ENCODE measurements around the gene SUMF1. TPM values are rescaled to one million over a fixed set of nuclear protein-coding genes. Genes with fewer than 3 reads are reported as not detected.

Gene SUMF1
- total RNA-seq, 2 experiments from 2014 or later = 6.4 to 6.6 TPM

- POLR2A ChIA-PET = interaction anchor here (1.1 to 6.9 kb wide), 2 partner anchors 7 to 9 kb away, joined by 3 to 73 read pairs; partner anchors contain the start of gene ITPR1
- Mint-ChIP-seq H3K27ac (no peak overlapping the region), H3K4me1 (ENCODE audit: low read depth) (peaks cover 46% of the 10 kb centered on the region), H3K4me3 (no peak overlapping the region), H3K27me3 (no peaks in the 10 kb centered on the region), H3K36me3 (ENCODE audit: low read depth) (peaks cover 28% of the 10 kb centered on the region), H3K9me3 (no peaks in the 10 kb centered on the region)
- no peak for DNase-seq
- ATAC-seq = no peak
- intact Hi-C loops (cut with micrococcal nuclease) = no loop called here
- CTCF ChIA-PET = interaction anchor here (1.0 to 2.2 kb wide), 3 partner anchors 15 to 151 kb away, joined by 3 to 6 read pairs (median 3); no protein-coding TSS in a partner anchor
- TF ChIP-seq, protein P1, sequence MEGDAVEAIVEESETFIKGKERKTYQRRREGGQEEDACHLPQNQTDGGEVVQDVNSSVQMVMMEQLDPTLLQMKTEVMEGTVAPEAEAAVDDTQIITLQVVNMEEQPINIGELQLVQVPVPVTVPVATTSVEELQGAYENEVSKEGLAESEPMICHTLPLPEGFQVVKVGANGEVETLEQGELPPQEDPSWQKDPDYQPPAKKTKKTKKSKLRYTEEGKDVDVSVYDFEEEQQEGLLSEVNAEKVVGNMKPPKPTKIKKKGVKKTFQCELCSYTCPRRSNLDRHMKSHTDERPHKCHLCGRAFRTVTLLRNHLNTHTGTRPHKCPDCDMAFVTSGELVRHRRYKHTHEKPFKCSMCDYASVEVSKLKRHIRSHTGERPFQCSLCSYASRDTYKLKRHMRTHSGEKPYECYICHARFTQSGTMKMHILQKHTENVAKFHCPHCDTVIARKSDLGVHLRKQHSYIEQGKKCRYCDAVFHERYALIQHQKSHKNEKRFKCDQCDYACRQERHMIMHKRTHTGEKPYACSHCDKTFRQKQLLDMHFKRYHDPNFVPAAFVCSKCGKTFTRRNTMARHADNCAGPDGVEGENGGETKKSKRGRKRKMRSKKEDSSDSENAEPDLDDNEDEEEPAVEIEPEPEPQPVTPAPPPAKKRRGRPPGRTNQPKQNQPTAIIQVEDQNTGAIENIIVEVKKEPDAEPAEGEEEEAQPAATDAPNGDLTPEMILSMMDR (IDR thresholded peaks at IDR 0.05) = no peak
Measured at GRCh38 chr3:4501437-4501836, 34.4 kb upstream of the SUMF1 start.

DNA sequence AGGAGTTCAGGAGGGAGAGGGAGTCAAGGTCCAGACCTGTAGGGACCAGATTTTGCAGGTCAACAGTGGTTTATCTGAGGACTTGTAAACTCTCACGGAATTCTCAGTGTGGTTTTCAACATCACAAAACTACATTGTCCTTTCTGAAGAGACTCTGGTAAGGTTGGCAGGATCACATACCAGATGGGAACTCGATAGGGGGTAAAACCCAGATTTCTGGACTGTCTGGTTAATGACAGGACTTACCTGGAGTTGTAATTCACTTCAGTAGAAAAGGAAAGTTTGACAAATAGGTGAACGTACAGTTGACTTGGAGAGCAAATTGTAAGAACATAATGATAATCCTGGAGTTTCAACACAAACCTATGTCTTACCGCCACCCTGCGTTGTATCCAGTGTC is 31.4 kb upstream of the SUMF1 start:
- no peaks in the 10 kb centered on the region for H3K9me3 Mint-ChIP-seq
- H3K4me3 Mint-ChIP-seq = no peak overlapping the region
- TF ChIP-seq, protein P1 (IDR thresholded peaks at IDR 0.05) = no peak
- POLR2A ChIA-PET = no interaction called here
- CTCF ChIA-PET = no interaction called here
- no peak for DNase-seq
- H3K27ac Mint-ChIP-seq = no peak overlapping the region
- peaks cover 47% of the 10 kb centered on the region for H3K36me3 Mint-ChIP-seq (ENCODE audit: low read depth)
- H3K27me3 Mint-ChIP-seq = no peaks in the 10 kb centered on the region
- H3K4me1 Mint-ChIP-seq (ENCODE audit: low read depth) = peaks cover 39% of the 10 kb centered on the region
- intact Hi-C loops (cut with micrococcal nuclease) = no loop called here
- ATAC-seq = no peak

DNA sequence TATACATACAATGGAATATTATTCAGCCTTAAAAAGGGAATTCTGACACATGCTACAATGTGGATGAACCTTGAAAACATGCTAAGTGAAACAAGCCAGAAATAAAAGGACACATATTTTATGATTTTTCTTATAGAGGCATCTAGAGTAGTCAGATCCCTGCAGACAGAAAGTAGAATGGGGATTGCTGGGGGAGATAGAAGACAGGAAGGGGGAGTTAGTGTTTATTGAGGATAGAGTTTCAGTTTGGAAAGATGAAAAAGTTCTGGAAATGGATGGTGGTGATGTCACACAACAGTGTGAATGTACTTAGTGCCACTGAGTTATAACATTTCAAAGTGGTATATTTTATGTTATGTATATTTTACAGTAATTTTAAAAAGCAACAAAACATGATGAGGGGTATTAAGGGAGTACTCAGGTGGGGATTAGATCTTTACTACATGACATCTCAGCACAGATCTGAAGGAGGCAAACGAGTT is 30.8 kb upstream of the SUMF1 start:
- peaks cover 34% of the 10 kb centered on the region for H3K4me1 Mint-ChIP-seq (ENCODE audit: low read depth)
- H3K27me3 Mint-ChIP-seq = no peaks in the 10 kb centered on the region
- ChIA-PET POLR2A (no interaction called here), CTCF (no interaction called here)
- no peaks in the 10 kb centered on the region for H3K9me3 Mint-ChIP-seq
- intact Hi-C loops (cut with micrococcal nuclease) = no loop called here
- no peak overlapping the region for H3K4me3 Mint-ChIP-seq
- no peak overlapping the region for H3K27ac Mint-ChIP-seq
- TF ChIP-seq, protein P1 (IDR thresholded peaks at IDR 0.05) = no peak
- no peak for DNase-seq
- H3K36me3 Mint-ChIP-seq (ENCODE audit: low read depth) = peaks cover 44% of the 10 kb centered on the region
- ATAC-seq = no peak

GRCh38 chr3:4497005-4497692 is 30.1 kb upstream of the SUMF1 start:
- no peak overlapping the region for H3K4me3 Mint-ChIP-seq
- POLR2A ChIA-PET = interaction anchor here (5.3 to 5.6 kb wide), 2 partner anchors 8 to 29 kb away, joined by 48 to 73 read pairs; partner anchors contain the start of gene SUMF1

More at GRCh38 chr3:4497005-4497692, 30.1 kb upstream of the SUMF1 start:
- TF ChIP-seq, protein P1 (IDR thresholded peaks at IDR 0.05) = no peak
- no peaks in the 10 kb centered on the region for H3K9me3 Mint-ChIP-seq
- peaks cover 44% of the 10 kb centered on the region for H3K36me3 Mint-ChIP-seq (ENCODE audit: low read depth)
- CTCF ChIA-PET = no interaction called here
- no peak overlapping the region for H3K27ac Mint-ChIP-seq
- DNase-seq = no peak
- peaks cover 35% of the 10 kb centered on the region for H3K4me1 Mint-ChIP-seq (ENCODE audit: low read depth)
- H3K27me3 Mint-ChIP-seq = no peaks in the 10 kb centered on the region
- ATAC-seq = no peak
- intact Hi-C loops (cut with micrococcal nuclease) = no loop called here
